GM20000 (cell line): ENCODE measurements around the gene ARHGEF37.

Experiments used
- DNase-seq: peaks from one replicate; pipeline ENCODE4 v3.0.0; 2012; ENCODE audit warnings: low spot score
- CTCF ChIP-seq: IDR thresholded peaks from 2 replicates; pipeline ENCODE4 v1.5.1; 2012; ENCODE audit warnings: mild to moderate bottlenecking, control low read depth; ENCODE audit errors: extremely low read depth, missing control alignments

ARHGEF37 gene

DNA sequence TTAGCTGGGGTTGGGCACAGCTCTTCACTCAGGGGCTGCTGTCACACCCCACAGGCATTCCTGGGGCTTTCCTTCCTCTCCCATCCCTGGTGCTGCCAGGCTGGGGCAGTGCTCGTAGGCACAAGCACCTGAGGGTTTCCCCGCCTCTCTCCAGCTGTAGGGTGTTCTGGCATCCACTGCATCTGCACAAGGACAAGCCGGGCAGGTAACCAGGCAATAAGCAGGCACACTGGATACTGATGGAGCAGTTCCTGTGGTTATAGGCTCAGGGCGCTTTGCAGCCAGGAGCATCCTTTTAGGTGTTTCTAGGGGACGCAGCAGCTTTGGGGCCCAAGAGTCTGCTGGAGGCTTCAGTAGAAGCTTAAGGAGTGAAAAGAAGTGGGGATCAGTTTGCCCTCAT lies 56.8 kb downstream of the ARHGEF37 start:
- no peak for TF ChIP-seq CTCF
- DNase-seq: no peak

- no peak for TF ChIP-seq CTCF
- DNase-seq: no peak
Observed at GRCh38 chr5:149638546-149639241, 57.4 kb downstream of the ARHGEF37 start.

DNA sequence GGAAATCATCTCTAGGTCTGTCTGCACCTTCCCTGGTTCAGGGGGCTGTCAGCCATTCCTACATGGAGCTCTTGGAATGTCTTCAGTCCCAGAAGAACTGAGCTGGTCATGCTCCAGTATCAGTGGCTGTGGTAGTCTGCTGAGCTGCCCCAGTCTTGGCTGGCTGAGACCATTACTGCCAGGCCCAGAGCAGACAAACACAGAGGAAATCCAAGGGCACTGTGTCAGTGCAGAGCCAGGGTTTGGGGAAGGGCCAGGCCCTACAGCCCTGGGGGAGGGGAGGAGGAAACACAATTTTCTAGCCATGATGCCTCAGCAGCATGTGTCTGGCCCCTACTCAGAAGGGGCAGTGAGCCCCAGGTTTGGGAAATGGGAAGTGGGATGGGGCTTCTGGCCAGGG lies 58.4 kb downstream of the ARHGEF37 start:
- no peak for TF ChIP-seq CTCF
- DNase-seq: no peak

GRCh38 chr5:149640350-149640999 lies 59.2 kb downstream of the ARHGEF37 start:
- no peak for DNase-seq
- no peak for TF ChIP-seq CTCF

GRCh38 chr5:149641000-149641576 lies 59.8 kb downstream of the ARHGEF37 start:
- TF ChIP-seq CTCF: no peak
- no peak for DNase-seq

DNA sequence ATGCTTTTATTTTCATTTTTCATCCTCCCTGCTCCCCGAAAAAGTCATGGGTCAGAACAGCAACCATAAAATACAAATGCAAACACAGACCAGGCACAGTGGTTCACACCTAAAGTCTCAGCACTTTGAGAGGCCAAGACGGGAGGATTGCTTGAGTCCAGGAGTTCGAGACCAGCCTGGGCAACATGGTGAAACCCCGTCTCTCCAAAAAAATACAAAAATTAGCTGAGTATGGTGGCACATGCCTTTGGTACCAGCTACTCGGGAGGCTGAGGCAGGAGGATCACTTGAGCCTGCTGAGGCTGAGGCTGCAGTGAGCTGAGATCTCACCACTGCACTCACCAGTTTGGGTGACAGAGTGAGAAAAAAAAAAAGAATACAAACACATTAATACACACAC lies 60.3 kb downstream of the ARHGEF37 start:
- no peak for TF ChIP-seq CTCF
- DNase-seq: no peak

GRCh38 chr5:149643781-149644180 lies 62.5 kb downstream of the ARHGEF37 start:
- TF ChIP-seq CTCF: no peak

More at GRCh38 chr5:149643781-149644180, 62.5 kb downstream of the ARHGEF37 start:
- DNase-seq: no peak
